Measurements from ENCODE around the gene UBE2F. TPM values are rescaled to one million over a fixed set of nuclear protein-coding genes. Genes with fewer than 3 reads are reported as not detected.
A peak's percentile ranks its signal among the peaks of the same experiment; 100 is the strongest.

Gene UBE2F
- total and polyA plus RNA-seq, 2 of the 4 experiments (the other 2 are of a cell fraction), result 44.6 to 59.8 TPM

DNA sequence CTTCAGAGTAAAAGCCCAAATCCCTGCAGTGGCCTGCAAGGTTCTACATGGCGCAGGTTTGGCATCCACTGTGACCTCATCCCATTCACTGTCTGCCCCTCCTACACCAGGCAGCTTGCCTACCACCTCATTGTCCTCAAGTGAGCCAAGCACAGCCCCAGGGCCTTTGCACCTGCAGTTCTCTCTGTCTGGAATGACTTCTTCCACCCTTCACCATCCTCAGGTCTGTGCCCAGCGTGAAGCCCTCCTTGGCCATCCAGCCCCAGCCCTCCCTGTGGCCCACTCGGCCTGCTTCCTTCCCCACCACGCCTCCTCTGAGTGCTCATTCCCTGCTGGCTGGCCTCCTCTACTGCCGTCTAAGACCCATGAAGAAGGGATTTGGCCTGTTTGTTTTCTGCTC, 32.6 kb upstream of the UBE2F start:
- DNase-seq (no peak), ATAC-seq (ENCODE audit: low read depth) (no peak)
- no peak overlapping the region; the same call in 1 of the 2 replicates for H4K5ac ChIP-seq (ENCODE audit: low read depth, low read length)
- peak overlapping the region; percentile 25; the same call in 1 of the 2 replicates for H4K91ac ChIP-seq (ENCODE audit: insufficient read depth, low read depth, low read length)
- WGBS, 2 experiments (ENCODE audit: extremely low coverage in 2 of 2, insufficient read length in 1 of 2), result 100% methylated on average over 2 of the region's 5 CpGs; no CpG with 5 or more reads in 1 of the 2 experiments
- peak overlapping the region; percentile 38 for H2BK5ac ChIP-seq (ENCODE audit: low read depth, low read length, poor library complexity, severe bottlenecking)
- in situ Hi-C loops (cut with MboI; ENCODE audit: low sequenced_read_pairs) (no loop called here), dilution Hi-C loops (cut with HindIII; ENCODE audit: low sequenced_read_pairs, unreplicated experiment) (no loop called here), intact Hi-C loops (cut with micrococcal nuclease) (loop anchor here (5.0 kb wide), 1 partner anchor 63 kb away; no protein-coding TSS in a partner anchor)
- H3K4ac ChIP-seq (ENCODE audit: low read depth, low read length), result peak overlapping the region; percentile 85
- H3K4me2 ChIP-seq (ENCODE audit: low read depth, low read length), result no peak overlapping the region
- H2BK15ac ChIP-seq (ENCODE audit: low read depth, low read length), result peak overlapping the region; percentile 98; the same call in 1 of the 3 replicates
- no peak for TF ChIP-seq SMC3 (IDR thresholded peaks at IDR 0.05; ENCODE audit: low read depth, low read length)
- no peak for TF ChIP-seq BHLHE40 (IDR thresholded peaks at IDR 0.05; ENCODE audit: low read depth, low read length)
- TF ChIP-seq FOS (IDR thresholded peaks at IDR 0.05; ENCODE audit: low read depth, low read length), result no peak
- TF ChIP-seq MAFK (IDR thresholded peaks at IDR 0.05; ENCODE audit: low read depth, low read length), result no peak
- no peak for TF ChIP-seq RFX5 (IDR thresholded peaks at IDR 0.05; ENCODE audit: low read depth, low read length)
- TF ChIP-seq MAZ (IDR thresholded peaks at IDR 0.05; ENCODE audit: borderline replicate concordance, low read depth, low read length), result no peak
- no peak for TF ChIP-seq RAD21 (IDR thresholded peaks at IDR 0.05; ENCODE audit: low read length)
- no peak for TF ChIP-seq POLR2A (IDR thresholded peaks at IDR 0.05; ENCODE audit: low read depth, low read length)
- no peak for TF ChIP-seq CHD1 (IDR thresholded peaks at IDR 0.05; ENCODE audit: low read depth, low read length)
- peaks cover 13% of the 10 kb centered on the region for H3K9me1 ChIP-seq (ENCODE audit: insufficient read depth, low read length)
- H3K14ac ChIP-seq (replicated peaks; ENCODE audit: low read depth, low read length), result no peak overlapping the region; the same call in 1 of the 2 replicates
- H3K27me3 ChIP-seq (ENCODE audit: control insufficient read depth, insufficient read depth, low read length), result no peaks in the 10 kb centered on the region
- H2AK9ac ChIP-seq (replicated peaks; ENCODE audit: low read depth, low read length, poor library complexity), result peak overlapping the region; percentile 35
- no peaks in the 10 kb centered on the region for H3K9me3 ChIP-seq (ENCODE audit: control insufficient read depth, insufficient read depth, low read length)
- no peak overlapping the region for H4K8ac ChIP-seq (ENCODE audit: low read depth in 2 of 2, low read length in 2 of 2)
- H3K18ac ChIP-seq (ENCODE audit: low read depth, low read length), result peak overlapping the region; percentile 16; the same call in 1 of the 2 replicates
- H3K27ac ChIP-seq (ENCODE audit: insufficient read depth, low read length), result no peak overlapping the region
- H2BK120ac ChIP-seq (ENCODE audit: low read depth, low read length), result peak overlapping the region; percentile 72
- peaks cover 8% of the 10 kb centered on the region for H4K20me1 ChIP-seq (ENCODE audit: insufficient read depth, low read length)
- no peak overlapping the region for H3K9ac ChIP-seq (ENCODE audit: low read depth, low read length)
- ChIA-PET POLR2A (ENCODE audit: unreplicated experiment) (no interaction called here), CTCF (interaction anchor here (0.6 kb wide), 1 partner anchor 329 kb away, joined by 3 read pairs; no protein-coding TSS in a partner anchor)
- BruUV-seq (replicated peaks), result no TSS peak
- H2AK5ac ChIP-seq (ENCODE audit: low read depth, low read length), result peak overlapping the region; percentile 97; the same call in 1 of the 2 replicates
- no peak overlapping the region for H3K56ac ChIP-seq (ENCODE audit: extremely low read depth, insufficient read depth, low read length)
- peaks cover 18% of the 10 kb centered on the region for H3K4me1 ChIP-seq (ENCODE audit: control insufficient read depth, insufficient read depth, low read length)
- peak overlapping the region; percentile 55; the same call in 1 of the 2 replicates for H2BK20ac ChIP-seq (ENCODE audit: low read depth, low read length)
- H3K79me1 ChIP-seq (ENCODE audit: low read depth in 1 of 2, low read length in 2 of 2), result no peaks in the 10 kb centered on the region
- no peak overlapping the region for H2AFZ ChIP-seq (replicated peaks; ENCODE audit: low read length, poor library complexity)
- H3K36me3 ChIP-seq (ENCODE audit: control insufficient read depth, insufficient read depth, low read length), result no peaks in the 10 kb centered on the region
- 0 out of 2 replicates have a peak overlapping the region, but pooled peaks have one; percentile 25 for H3K23ac ChIP-seq (ENCODE audit: low read depth, low read length)
- no peak overlapping the region for H3K4me3 ChIP-seq (ENCODE audit: insufficient read depth, low read depth, low read length)
